Measurements from ENCODE around the gene PLEKHH1. TPM values are rescaled to one million over a fixed set of nuclear protein-coding genes. Genes with fewer than 3 reads are reported as not detected.

Gene PLEKHH1
- total RNA-seq, 1 donor from 2014 or later: 3.3 TPM

- Histone ChIP-seq H3K27ac (ENCODE audit: low read depth, low read length) (no peak overlapping the region), H3K27me3 (ENCODE audit: insufficient read depth, low read length) (no peaks in the 10 kb centered on the region), H3K36me3 (ENCODE audit: insufficient read depth, low read length) (no peaks in the 10 kb centered on the region), H4K20me1 (ENCODE audit: insufficient read depth, low read length) (no peaks in the 10 kb centered on the region), H2AFZ (ENCODE audit: low read depth, low read length) (no peak overlapping the region), H3K4me2 (ENCODE audit: low read length) (no peak overlapping the region), H3K4me3 (ENCODE audit: insufficient read depth, low read depth, low read length) (no peak overlapping the region), H3K4me1 (ENCODE audit: insufficient read depth, low read length) (no peaks in the 10 kb centered on the region), H3K79me2 (ENCODE audit: insufficient read depth, low read length) (no peaks in the 10 kb centered on the region), H3K9ac (ENCODE audit: low read length) (no peak overlapping the region), H3K9me3 (ENCODE audit: insufficient read depth, low read depth, low read length) (no peaks in the 10 kb centered on the region)
- Mint-ChIP-seq H3K4me1 (ENCODE audit: low read depth, unreplicated experiment) (peaks cover 5% of the 10 kb centered on the region), H3K36me3 (ENCODE audit: low read depth, unreplicated experiment) (peaks cover 4% of the 10 kb centered on the region), H3K9me3 (ENCODE audit: unreplicated experiment) (peaks cover 3% of the 10 kb centered on the region), H3K4me3 (ENCODE audit: unreplicated experiment) (no peak overlapping the region), H3K27me3 (ENCODE audit: low read depth, unreplicated experiment) (no peaks in the 10 kb centered on the region), H3K27ac (ENCODE audit: unreplicated experiment) (no peak overlapping the region)
- FAIRE-seq (no peak), DNase-seq (ENCODE audit: low read depth) (no peak)
- TF ChIP-seq CTCF (IDR thresholded peaks at IDR 0.05; ENCODE audit: insufficient read depth, low read depth, low read length): no peak
- TF ChIP-seq EZH2 (IDR thresholded peaks at IDR 0.05; ENCODE audit: insufficient read depth, low read length): no peak
These were observed 29.1 kb downstream of the PLEKHH1 start for GRCh38 chr14:67562025-67562775.

- H3K4me2 ChIP-seq (ENCODE audit: low read length): no peak overlapping the region
- H3K4me3 ChIP-seq (ENCODE audit: insufficient read depth, low read depth, low read length): no peak overlapping the region
- no peak overlapping the region for H3K9ac ChIP-seq (ENCODE audit: low read length)
- H3K36me3 ChIP-seq (ENCODE audit: insufficient read depth, low read length): no peaks in the 10 kb centered on the region
- H3K27ac ChIP-seq (ENCODE audit: low read depth, low read length): no peak overlapping the region
- FAIRE-seq (no peak), DNase-seq (ENCODE audit: low read depth) (no peak)
- H4K20me1 ChIP-seq (ENCODE audit: insufficient read depth, low read length): no peaks in the 10 kb centered on the region
- peaks cover 9% of the 10 kb centered on the region for H3K4me1 Mint-ChIP-seq (ENCODE audit: low read depth, unreplicated experiment)
- no peak overlapping the region for H2AFZ ChIP-seq (ENCODE audit: low read depth, low read length)
- peaks cover 4% of the 10 kb centered on the region for H3K36me3 Mint-ChIP-seq (ENCODE audit: low read depth, unreplicated experiment)
- H3K79me2 ChIP-seq (ENCODE audit: insufficient read depth, low read length): no peaks in the 10 kb centered on the region
- no peaks in the 10 kb centered on the region for H3K9me3 ChIP-seq (ENCODE audit: insufficient read depth, low read depth, low read length)
- H3K4me1 ChIP-seq (ENCODE audit: insufficient read depth, low read length): no peaks in the 10 kb centered on the region
- no peaks in the 10 kb centered on the region for H3K27me3 Mint-ChIP-seq (ENCODE audit: low read depth, unreplicated experiment)
- no peak overlapping the region for H3K4me3 Mint-ChIP-seq (ENCODE audit: unreplicated experiment)
- no peak overlapping the region for H3K27ac Mint-ChIP-seq (ENCODE audit: unreplicated experiment)
- H3K9me3 Mint-ChIP-seq (ENCODE audit: unreplicated experiment): peaks cover 3% of the 10 kb centered on the region
- TF ChIP-seq CTCF (IDR thresholded peaks at IDR 0.05; ENCODE audit: insufficient read depth, low read depth, low read length): no peak
- no peak for TF ChIP-seq EZH2 (IDR thresholded peaks at IDR 0.05; ENCODE audit: insufficient read depth, low read length)
- no peaks in the 10 kb centered on the region for H3K27me3 ChIP-seq (ENCODE audit: insufficient read depth, low read length)
These were observed 29.7 kb downstream of the PLEKHH1 start for GRCh38 chr14:67562776-67563150.

GRCh38 chr14:67564236-67564635 is 31.1 kb downstream of the PLEKHH1 start:
- H3K27ac ChIP-seq (ENCODE audit: low read depth, low read length): no peak overlapping the region
- H3K4me1 ChIP-seq (ENCODE audit: insufficient read depth, low read length): no peaks in the 10 kb centered on the region
- no peak for TF ChIP-seq EZH2 (IDR thresholded peaks at IDR 0.05; ENCODE audit: insufficient read depth, low read length)
- H3K9me3 ChIP-seq (ENCODE audit: insufficient read depth, low read depth, low read length): no peaks in the 10 kb centered on the region
- H3K4me2 ChIP-seq (ENCODE audit: low read length): no peak overlapping the region
- H3K4me3 ChIP-seq (ENCODE audit: insufficient read depth, low read depth, low read length): no peak overlapping the region
- H4K20me1 ChIP-seq (ENCODE audit: insufficient read depth, low read length): no peaks in the 10 kb centered on the region
- peaks cover 9% of the 10 kb centered on the region for H3K4me1 Mint-ChIP-seq (ENCODE audit: low read depth, unreplicated experiment)
- no peak overlapping the region for H3K27ac Mint-ChIP-seq (ENCODE audit: unreplicated experiment)
- H3K79me2 ChIP-seq (ENCODE audit: insufficient read depth, low read length): no peaks in the 10 kb centered on the region
- no peak for DNase-seq (ENCODE audit: low read depth)
- no peaks in the 10 kb centered on the region for H3K27me3 Mint-ChIP-seq (ENCODE audit: low read depth, unreplicated experiment)
- no peaks in the 10 kb centered on the region for H3K27me3 ChIP-seq (ENCODE audit: insufficient read depth, low read length)
- peaks cover 1% of the 10 kb centered on the region for H3K36me3 Mint-ChIP-seq (ENCODE audit: low read depth, unreplicated experiment)
- H3K36me3 ChIP-seq (ENCODE audit: insufficient read depth, low read length): no peaks in the 10 kb centered on the region
- no peak overlapping the region for H3K4me3 Mint-ChIP-seq (ENCODE audit: unreplicated experiment)
- no peaks in the 10 kb centered on the region for H3K9me3 Mint-ChIP-seq (ENCODE audit: unreplicated experiment)
- H3K9ac ChIP-seq (ENCODE audit: low read length): no peak overlapping the region
- no peak overlapping the region for H2AFZ ChIP-seq (ENCODE audit: low read depth, low read length)
- FAIRE-seq: no peak
